Stimulated activated CD4-positive, alpha-beta T cell treated with anti-CD3 and anti-CD28 coated beads, TNF-alpha, amount 100 ng/mL, for 4 hours (primary cell): ENCODE data around the gene SCNN1A.

Experiments used
- DNase-seq, 3 experiments: peaks; one replicate each; pipeline ENCODE4 v3.0.0-alpha.2; 2020; ENCODE audit warnings: low read depth in 3 of 3

The SCNN1A gene

GRCh38 chr12:6318440-6318879 is 56.9 kb downstream of the SCNN1A start:
- DNase-seq: no peak

- DNase-seq: no peak
These were observed 57.5 kb downstream of the SCNN1A start for GRCh38 chr12:6317693-6318439.

GRCh38 chr12:6316921-6317692 is 58.3 kb downstream of the SCNN1A start:
- DNase-seq: no peak

- DNase-seq: no peak
These were observed 59.4 kb downstream of the SCNN1A start for GRCh38 chr12:6315704-6316597.

GRCh38 chr12:6315184-6315583 is 60.2 kb downstream of the SCNN1A start:
- no peak for DNase-seq

GRCh38 chr12:6314776-6315175 is 60.6 kb downstream of the SCNN1A start:
- DNase-seq: no peak

- DNase-seq: no peak
These were observed 61.9 kb downstream of the SCNN1A start for GRCh38 chr12:6313326-6313940.

- no peak for DNase-seq
These were observed 62.6 kb downstream of the SCNN1A start for GRCh38 chr12:6312529-6313325.

- no peak for DNase-seq
These were observed 63.4 kb downstream of the SCNN1A start for GRCh38 chr12:6311822-6312528.

- DNase-seq: no peak
These were observed 64.4 kb downstream of the SCNN1A start for GRCh38 chr12:6310771-6311610.

GRCh38 chr12:6307529-6307928 is 67.8 kb downstream of the SCNN1A start:
- DNase-seq: no peak

GRCh38 chr12:6306599-6307220 is 68.7 kb downstream of the SCNN1A start:
- DNase-seq: no peak

GRCh38 chr12:6306151-6306550 is 69.2 kb downstream of the SCNN1A start:
- DNase-seq: no peak

GRCh38 chr12:6303071-6303470 is 72.3 kb downstream of the SCNN1A start:
- DNase-seq: no peak

GRCh38 chr12:6302621-6303020 is 72.7 kb downstream of the SCNN1A start:
- DNase-seq: no peak

- no peak for DNase-seq
These were observed 73.6 kb downstream of the SCNN1A start for GRCh38 chr12:6301721-6302120.

GRCh38 chr12:6297170-6297569 is 78.2 kb downstream of the SCNN1A start:
- no peak for DNase-seq
